ENCODE data around the gene TRIM69. TPM values are rescaled to one million over a fixed set of nuclear protein-coding genes. Genes with fewer than 3 reads are reported as not detected.
"Not testable (repeated sequence)": the region's sequence is repeated elsewhere in the genome, so short reads cannot be mapped to it uniquely, and the experiment has no call there.

Gene TRIM69
- total RNA-seq, 2 donors from 2014 or later, result 50.2 to 56.7 TPM

GRCh38 chr15:44729408-44730127, 6.8 kb upstream of the TRIM69 start:
- ATAC-seq (peak; percentile 14 to 29), DNase-seq (peak; percentile 42)
- intact Hi-C loops (cut with DNase I), result loop anchor here in 1 of 2 donors (5.0 to 10.0 kb wide), 2 partner anchors 67 to 145 kb away; partner anchors contain the start of gene SPG11

- ATAC-seq (no peak), DNase-seq (no peak)
- intact Hi-C loops (cut with DNase I), result loop anchor here (5.0 to 10.0 kb wide), 2 partner anchors 73 to 150 kb away; partner anchors contain the start of gene SPG11 (in 2 of the 2)
These were observed 1.4 kb upstream of the TRIM69 start for GRCh38 chr15:44734839-44735481.

GRCh38 chr15:44735482-44736180, 697 bp upstream of the TRIM69 start:
- ATAC-seq (peak; percentile 68 to 90), DNase-seq (peak; percentile 64)
- intact Hi-C loops (cut with DNase I), result loop anchor here (5.0 to 10.0 kb wide), 2 partner anchors 73 to 151 kb away; partner anchors contain the start of gene SPG11 (in 1 of the 2)

GRCh38 chr15:44738340-44738984, 2.1 kb downstream of the TRIM69 start:
- intact Hi-C loops (cut with DNase I), result loop anchor here (5.0 to 10.0 kb wide), 2 partner anchors 76 to 154 kb away; partner anchors contain the start of gene SPG11 (in 1 of the 2)
- ATAC-seq (peak; percentile 25 to 40), DNase-seq (no peak)

GRCh38 chr15:44739222-44739847, 3.0 kb downstream of the TRIM69 start:
- not testable (repeated sequence) for ATAC-seq, DNase-seq
- intact Hi-C loops (cut with DNase I), result loop anchor here (5.0 to 10.0 kb wide), 2 partner anchors 77 to 155 kb away; partner anchors contain the start of gene SPG11 (in 1 of the 2)

GRCh38 chr15:44743454-44743853, 7.1 kb downstream of the TRIM69 start:
- ATAC-seq; intact Hi-C loops (cut with DNase I): not testable (repeated sequence)

GRCh38 chr15:44753345-44753744, 17.0 kb downstream of the TRIM69 start:
- no peak for DNase-seq
- intact Hi-C loops (cut with DNase I), result no loop called here

More at GRCh38 chr15:44743454-44743853, 7.1 kb downstream of the TRIM69 start:
- not testable (repeated sequence) for DNase-seq

GRCh38 chr15:44763187-44763586, 26.9 kb downstream of the TRIM69 start:
- DNase-seq (no peak), ATAC-seq (no peak)
- intact Hi-C loops (cut with DNase I), result no loop called here

More at GRCh38 chr15:44753345-44753744, 17.0 kb downstream of the TRIM69 start:
- ATAC-seq, result no peak

- DNase-seq (no peak), ATAC-seq (no peak)
- intact Hi-C loops (cut with DNase I), result no loop called here
These were observed 27.5 kb downstream of the TRIM69 start for GRCh38 chr15:44763848-44764247.

GRCh38 chr15:44765036-44765435, 28.7 kb downstream of the TRIM69 start:
- intact Hi-C loops (cut with DNase I), result no loop called here
- ATAC-seq, result no peak
- DNase-seq, result no peak

- ATAC-seq, result no peak
- intact Hi-C loops (cut with DNase I), result no loop called here
- no peak for DNase-seq
These were observed 33.2 kb downstream of the TRIM69 start for GRCh38 chr15:44769521-44769920.

GRCh38 chr15:44770715-44771114, 34.4 kb downstream of the TRIM69 start:
- intact Hi-C loops (cut with DNase I); DNase-seq; ATAC-seq: not testable (repeated sequence)

- intact Hi-C loops (cut with DNase I), result no loop called here
- DNase-seq (no peak), ATAC-seq (no peak)
These were observed 39.6 kb downstream of the TRIM69 start for GRCh38 chr15:44775953-44776352.

GRCh38 chr15:44779761-44780160, 43.4 kb downstream of the TRIM69 start:
- intact Hi-C loops (cut with DNase I), result no loop called here
- ATAC-seq (no peak), DNase-seq (no peak)

GRCh38 chr15:44780608-44781007, 44.3 kb downstream of the TRIM69 start:
- DNase-seq, result no peak
- ATAC-seq, result no peak
- intact Hi-C loops (cut with DNase I), result no loop called here

GRCh38 chr15:44781128-44781810, 44.9 kb downstream of the TRIM69 start:
- DNase-seq, result no peak
- intact Hi-C loops (cut with DNase I), result no loop called here
- ATAC-seq, result no peak

GRCh38 chr15:44782516-44782915, 46.2 kb downstream of the TRIM69 start:
- no peak for ATAC-seq
- intact Hi-C loops (cut with DNase I), result no loop called here
- no peak for DNase-seq

- DNase-seq; ATAC-seq; intact Hi-C loops (cut with DNase I): not testable (repeated sequence)
These were observed 48.6 kb downstream of the TRIM69 start for GRCh38 chr15:44784918-44785274.

All from left cardiac atrium (tissue), 4 donors.